Placental pericyte (primary cell): Measurements from ENCODE around the gene ARHGAP31. TPM values are rescaled to one million over a fixed set of nuclear protein-coding genes. Genes with fewer than 3 reads are reported as not detected.

Experiments used
- small RNA-seq: library from RNA; depleted of rRNA; stranded (forward); fragments of <200 nt; gene quantifications from one replicate; pipeline ENCODE3, GENCODE V24; 2012; ENCODE audit warnings: low replicate concordance
- total RNA-seq: library from RNA; depleted of rRNA; stranded (reverse); fragments of >200 nt; gene quantifications from 2 replicates; pipeline ENCODE4 v1.2.3, GENCODE V29; 2012

The ARHGAP31 gene
- total RNA-seq, result 6.8 and 19.5 TPM in 2 replicates

GRCh38 chr3:119293871-119294695 is at the start of gene ARHGAP31:
ARHGAP31 (plus strand) TSS chr3:119294383; CDS start chr3:119294905, 522 bp downstream.

GRCh38 chr3:119463171-119464169 is 169.3 kb downstream of the ARHGAP31 start, which contains the start of gene TMEM39A:
TMEM39A (minus strand) TSS chr3:119463615; CDS start chr3:119462074, 1,541 bp downstream.

Small RNA genes within 50 kb of the gene (small RNA-seq; reads per million reads assigned to genes)
- 0.20 reads per million for gene RNU6-1127P

Other genes starting within 250 kb of the ARHGAP31 start
- gene TEX55, start 148.2 kb upstream of the ARHGAP31 start, total RNA-seq, result not detected in 2 replicates
- gene UPK1B, start 120.8 kb upstream of the ARHGAP31 start, total RNA-seq, result not detected in 2 replicates
- gene B4GALT4, start 53.5 kb upstream of the ARHGAP31 start, total RNA-seq, result 23.8 and 38.7 TPM in 2 replicates
- 90.2 and 169 TPM in 2 replicates for gene TMEM39A, start 169.2 kb downstream of the ARHGAP31 start, total RNA-seq
- gene POGLUT1, start 174.6 kb downstream of the ARHGAP31 start, total RNA-seq, result 16.0 and 24.3 TPM in 2 replicates
- gene TIMMDC1, start 204.2 kb downstream of the ARHGAP31 start, total RNA-seq, result 51.9 and 56.7 TPM in 2 replicates